Measurements from ENCODE around the gene ACSM4. TPM values are rescaled to one million over a fixed set of nuclear protein-coding genes. Genes with fewer than 3 reads are reported as not detected.

ACSM4 gene
- total and polyA plus RNA-seq, 9 of the 15 experiments (the other 6 are each of a cell fraction or from before 2014, with no cell fraction given), result not detected

DNA sequence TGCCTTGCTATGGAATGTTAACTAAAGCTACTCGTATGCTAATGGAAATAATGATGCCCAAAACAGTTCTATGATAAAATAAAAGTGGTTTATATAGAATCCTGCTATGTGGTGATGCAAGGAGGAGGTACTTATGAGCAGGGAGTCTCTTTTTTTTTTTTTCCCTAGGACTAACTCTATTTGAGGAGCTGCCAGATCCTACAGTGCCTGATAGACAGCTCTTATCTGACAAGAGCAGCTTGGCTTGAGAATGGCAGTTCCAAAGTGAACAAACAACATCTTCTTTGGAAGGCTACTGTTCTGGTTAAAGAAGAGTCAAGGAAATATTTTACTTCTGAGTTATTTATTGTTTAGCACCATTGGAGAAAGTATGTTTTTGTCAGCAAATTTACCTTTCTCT is 10.2 kb upstream of the ACSM4 start (continued):
- TF ChIP-seq, protein P1, sequence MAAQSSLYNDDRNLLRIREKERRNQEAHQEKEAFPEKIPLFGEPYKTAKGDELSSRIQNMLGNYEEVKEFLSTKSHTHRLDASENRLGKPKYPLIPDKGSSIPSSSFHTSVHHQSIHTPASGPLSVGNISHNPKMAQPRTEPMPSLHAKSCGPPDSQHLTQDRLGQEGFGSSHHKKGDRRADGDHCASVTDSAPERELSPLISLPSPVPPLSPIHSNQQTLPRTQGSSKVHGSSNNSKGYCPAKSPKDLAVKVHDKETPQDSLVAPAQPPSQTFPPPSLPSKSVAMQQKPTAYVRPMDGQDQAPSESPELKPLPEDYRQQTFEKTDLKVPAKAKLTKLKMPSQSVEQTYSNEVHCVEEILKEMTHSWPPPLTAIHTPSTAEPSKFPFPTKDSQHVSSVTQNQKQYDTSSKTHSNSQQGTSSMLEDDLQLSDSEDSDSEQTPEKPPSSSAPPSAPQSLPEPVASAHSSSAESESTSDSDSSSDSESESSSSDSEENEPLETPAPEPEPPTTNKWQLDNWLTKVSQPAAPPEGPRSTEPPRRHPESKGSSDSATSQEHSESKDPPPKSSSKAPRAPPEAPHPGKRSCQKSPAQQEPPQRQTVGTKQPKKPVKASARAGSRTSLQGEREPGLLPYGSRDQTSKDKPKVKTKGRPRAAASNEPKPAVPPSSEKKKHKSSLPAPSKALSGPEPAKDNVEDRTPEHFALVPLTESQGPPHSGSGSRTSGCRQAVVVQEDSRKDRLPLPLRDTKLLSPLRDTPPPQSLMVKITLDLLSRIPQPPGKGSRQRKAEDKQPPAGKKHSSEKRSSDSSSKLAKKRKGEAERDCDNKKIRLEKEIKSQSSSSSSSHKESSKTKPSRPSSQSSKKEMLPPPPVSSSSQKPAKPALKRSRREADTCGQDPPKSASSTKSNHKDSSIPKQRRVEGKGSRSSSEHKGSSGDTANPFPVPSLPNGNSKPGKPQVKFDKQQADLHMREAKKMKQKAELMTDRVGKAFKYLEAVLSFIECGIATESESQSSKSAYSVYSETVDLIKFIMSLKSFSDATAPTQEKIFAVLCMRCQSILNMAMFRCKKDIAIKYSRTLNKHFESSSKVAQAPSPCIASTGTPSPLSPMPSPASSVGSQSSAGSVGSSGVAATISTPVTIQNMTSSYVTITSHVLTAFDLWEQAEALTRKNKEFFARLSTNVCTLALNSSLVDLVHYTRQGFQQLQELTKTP (IDR thresholded peaks at IDR 0.05; ENCODE audit: low read depth in 1 of 2, partially characterized antibody in 2 of 2), result peak in 1 of 2 experiments; percentile 50
- TF ChIP-seq EHMT2 (IDR thresholded peaks at IDR 0.05), result peak; percentile 62; the same call in 1 of the 2 replicates
- TF ChIP-seq CTBP1 (IDR thresholded peaks at IDR 0.05; ENCODE audit: borderline replicate concordance), result peak; percentile 52; the same call in 1 of the 2 replicates
- TF ChIP-seq ZNF146 (CRISPR knock-in tag; IDR thresholded peaks at IDR 0.05; ENCODE audit: unreplicated experiment), result no peak
- TF ChIP-seq CREM (IDR thresholded peaks at IDR 0.05; ENCODE audit: low read depth), result 0 out of 2 replicates have a peak, but pooled peaks have one; percentile 26
- TF ChIP-seq, protein P2, sequence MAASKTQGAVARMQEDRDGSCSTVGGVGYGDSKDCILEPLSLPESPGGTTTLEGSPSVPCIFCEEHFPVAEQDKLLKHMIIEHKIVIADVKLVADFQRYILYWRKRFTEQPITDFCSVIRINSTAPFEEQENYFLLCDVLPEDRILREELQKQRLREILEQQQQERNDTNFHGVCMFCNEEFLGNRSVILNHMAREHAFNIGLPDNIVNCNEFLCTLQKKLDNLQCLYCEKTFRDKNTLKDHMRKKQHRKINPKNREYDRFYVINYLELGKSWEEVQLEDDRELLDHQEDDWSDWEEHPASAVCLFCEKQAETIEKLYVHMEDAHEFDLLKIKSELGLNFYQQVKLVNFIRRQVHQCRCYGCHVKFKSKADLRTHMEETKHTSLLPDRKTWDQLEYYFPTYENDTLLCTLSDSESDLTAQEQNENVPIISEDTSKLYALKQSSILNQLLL (CRISPR knock-in tag; IDR thresholded peaks at IDR 0.05; ENCODE audit: borderline replicate concordance), result no peak
- peak; percentile 96 for TF ChIP-seq TEAD4 (IDR thresholded peaks at IDR 0.05; ENCODE audit: low read length)
- TF ChIP-seq TEAD4 (CRISPR knock-in tag; IDR thresholded peaks at IDR 0.05; ENCODE audit: borderline replicate concordance), result no peak
- no peak for TF ChIP-seq MCM5 (IDR thresholded peaks at IDR 0.05; ENCODE audit: low read depth)
- peak; percentile 96 for TF ChIP-seq ARID1B (IDR thresholded peaks at IDR 0.05)
- no peak for TF ChIP-seq FOS (IDR thresholded peaks at IDR 0.05; ENCODE audit: extremely low read depth, insufficient read length)
- TF ChIP-seq SAP30 (IDR thresholded peaks at IDR 0.05; ENCODE audit: borderline replicate concordance, insufficient read depth, low read depth, low read length, poor library complexity, severe bottlenecking), result no peak
- peak; percentile 94 for TF ChIP-seq DPF2 (IDR thresholded peaks at IDR 0.05)
- TF ChIP-seq TAL1 (IDR thresholded peaks at IDR 0.05), result peak; percentile 93
- TF ChIP-seq ZEB2 (IDR thresholded peaks at IDR 0.05), result peak; percentile 57; the same call in 1 of the 2 replicates
- TF ChIP-seq ZNF589 (CRISPR knock-in tag; IDR thresholded peaks at IDR 0.05; ENCODE audit: low read depth), result 0 out of 2 replicates have a peak, but pooled peaks have one; percentile 45
- TF ChIP-seq, protein P3, sequence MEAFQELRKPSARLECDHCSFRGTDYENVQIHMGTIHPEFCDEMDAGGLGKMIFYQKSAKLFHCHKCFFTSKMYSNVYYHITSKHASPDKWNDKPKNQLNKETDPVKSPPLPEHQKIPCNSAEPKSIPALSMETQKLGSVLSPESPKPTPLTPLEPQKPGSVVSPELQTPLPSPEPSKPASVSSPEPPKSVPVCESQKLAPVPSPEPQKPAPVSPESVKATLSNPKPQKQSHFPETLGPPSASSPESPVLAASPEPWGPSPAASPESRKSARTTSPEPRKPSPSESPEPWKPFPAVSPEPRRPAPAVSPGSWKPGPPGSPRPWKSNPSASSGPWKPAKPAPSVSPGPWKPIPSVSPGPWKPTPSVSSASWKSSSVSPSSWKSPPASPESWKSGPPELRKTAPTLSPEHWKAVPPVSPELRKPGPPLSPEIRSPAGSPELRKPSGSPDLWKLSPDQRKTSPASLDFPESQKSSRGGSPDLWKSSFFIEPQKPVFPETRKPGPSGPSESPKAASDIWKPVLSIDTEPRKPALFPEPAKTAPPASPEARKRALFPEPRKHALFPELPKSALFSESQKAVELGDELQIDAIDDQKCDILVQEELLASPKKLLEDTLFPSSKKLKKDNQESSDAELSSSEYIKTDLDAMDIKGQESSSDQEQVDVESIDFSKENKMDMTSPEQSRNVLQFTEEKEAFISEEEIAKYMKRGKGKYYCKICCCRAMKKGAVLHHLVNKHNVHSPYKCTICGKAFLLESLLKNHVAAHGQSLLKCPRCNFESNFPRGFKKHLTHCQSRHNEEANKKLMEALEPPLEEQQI (IDR thresholded peaks at IDR 0.05), result no peak
- 0 out of 2 replicates have a peak, but pooled peaks have one; percentile 29 for TF ChIP-seq CXXC5 (CRISPR knock-in tag; IDR thresholded peaks at IDR 0.05)
- TF ChIP-seq EP400 (IDR thresholded peaks at IDR 0.05), result no peak
- TF ChIP-seq RNF2 (IDR thresholded peaks at IDR 0.05), result peak; percentile 64
- peak; percentile 58; the same call in 1 of the 2 replicates for TF ChIP-seq NCOA1 (IDR thresholded peaks at IDR 0.05; ENCODE audit: low read depth)
- no peak for TF ChIP-seq ZFPM2 (CRISPR knock-in tag; IDR thresholded peaks at IDR 0.05)
- no peak for TF ChIP-seq OTX1 (CRISPR knock-in tag; IDR thresholded peaks at IDR 0.05)
